Measurements from ENCODE around the gene KLHL22.
"Not testable (repeated sequence)": the region's sequence is repeated elsewhere in the genome, so short reads cannot be mapped to it uniquely, and the experiment has no call there.

- TF ChIP-seq CTCF (conservative IDR thresholded peaks at IDR 0.05; ENCODE audit: low read depth, low read length); EZH2 (IDR thresholded peaks at IDR 0.05; ENCODE audit: low read length, unreplicated experiment); EZH2phosphoT487 (IDR thresholded peaks at IDR 0.05; ENCODE audit: borderline replicate concordance, low read length): not testable (repeated sequence)
Measured at GRCh38 chr22:20475569-20475968, 20.0 kb downstream of the KLHL22 start.

Data from PC-3 (cell line).